Testis (tissue), 3 donors: Measurements from ENCODE around the gene ZACN. TPM values are rescaled to one million over a fixed set of nuclear protein-coding genes. Genes with fewer than 3 reads are reported as not detected.

ENCODE experiments used
- DNase-seq: peaks from one replicate; pipeline ENCODE4 v3.0.0-alpha.2; 2019
- H3K27ac ChIP-seq, 2 donors: fragments of 200-600 bp; sonication (generic); one replicate each; pipeline ENCODE4 v1.5.1; 2019
- H3K27me3 ChIP-seq: fragments of 200-600 bp; sonication (generic); one replicate; pipeline ENCODE4 v1.5.1; 2019
- H3K36me3 ChIP-seq: fragments of 200-600 bp; sonication (generic); one replicate; pipeline ENCODE4 v1.5.1; 2017; ENCODE audit warnings: low read depth; ENCODE audit errors: missing control alignments
- H3K4me1 ChIP-seq: fragments of 200-600 bp; sonication (generic); one replicate; pipeline ENCODE4 v1.5.1; 2019
- H3K4me3 ChIP-seq, 2 donors: fragments of 200-600 bp; sonication (generic); one replicate each; pipeline ENCODE4 v1.5.1; 2017 to 2019
- H3K9me3 ChIP-seq: fragments of 200-600 bp; sonication (generic); one replicate; pipeline ENCODE4 v1.5.1; 2017
- POLR2A ChIP-seq: fragments of 450-650 bp; IDR thresholded peaks from one replicate; pipeline ENCODE4 v1.6.1; 2017; ENCODE audit warnings: antibody characterized with exemption, mild to moderate bottlenecking, moderate library complexity
- WGBS, 2 donors: methylation state at CpG; one replicate each; pipeline ENCODE4 v1.1.5; 2018; 5-methylcytosine and 5-hydroxymethylcytosine counted together
- intact Hi-C: fragments of 100-400 bp; cut with DNase I; formaldehyde crosslinking; loops from one replicate; pipeline ENCODE4 v1.15.1; 2023; ENCODE audit warnings: low total_unique reads
- polyA plus RNA-seq: library from polyadenylated mRNA; stranded (reverse); fragments of 350-450 nt; fragmentation: Illumina TruSeq; extraction: RNeasy Lipid Tissue Mini Kit (QIAGEN cat#74804); gene quantifications from one replicate; pipeline ENCODE4 v1.2.3, GENCODE V29; 2014; ENCODE audit warnings: low read depth, low replicate concordance; ENCODE audit not compliant: insufficient read depth
- total RNA-seq, 2 donors: library from RNA; depleted of rRNA; stranded (reverse); fragments of >200 nt; gene quantifications; one replicate each; pipeline ENCODE4 v1.2.3, GENCODE V29; 2016
- TF ChIP-seq, protein P1 (sequence below), 3 experiments: fragments of 450-650 bp in 2 of 3; fragments of 200-600 bp in 1 of 3; sonication (generic) in 1 of 3; IDR thresholded peaks; one replicate each; pipeline ENCODE4 v1.5.1; 2016 to 2019; ENCODE audit warnings: antibody characterized with exemption in 3 of 3, mild to moderate bottlenecking in 2 of 3, moderate library complexity in 1 of 3

Gene ZACN
- total and polyA plus RNA-seq, 3 donors from 2014 or later: 0.13 to 0.31 TPM; not detected in 1

DNA sequence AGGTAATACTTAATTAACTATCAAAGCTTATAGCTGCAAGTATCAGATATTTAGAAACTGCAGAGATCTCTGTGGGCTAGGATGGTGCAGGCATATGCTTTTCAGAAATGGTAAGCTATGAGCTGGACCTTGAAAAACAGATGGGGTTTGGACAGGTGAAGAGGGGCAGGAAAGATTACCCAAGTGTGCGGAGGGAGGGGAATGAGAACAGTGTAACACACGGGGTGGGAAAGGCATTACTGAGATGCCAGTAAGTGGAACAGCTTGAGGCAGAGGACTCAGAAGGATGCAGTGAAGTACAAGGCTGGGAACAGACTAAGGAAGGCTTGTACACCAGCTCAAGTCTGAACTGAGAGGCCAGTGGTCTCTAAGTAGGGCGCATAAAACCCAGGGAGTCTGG, 29.7 kb upstream of the ZACN start:
- H3K9me3 ChIP-seq: no peaks in the 10 kb centered on the region
- H3K27ac ChIP-seq: no peak overlapping the region
- TF ChIP-seq, protein P1, sequence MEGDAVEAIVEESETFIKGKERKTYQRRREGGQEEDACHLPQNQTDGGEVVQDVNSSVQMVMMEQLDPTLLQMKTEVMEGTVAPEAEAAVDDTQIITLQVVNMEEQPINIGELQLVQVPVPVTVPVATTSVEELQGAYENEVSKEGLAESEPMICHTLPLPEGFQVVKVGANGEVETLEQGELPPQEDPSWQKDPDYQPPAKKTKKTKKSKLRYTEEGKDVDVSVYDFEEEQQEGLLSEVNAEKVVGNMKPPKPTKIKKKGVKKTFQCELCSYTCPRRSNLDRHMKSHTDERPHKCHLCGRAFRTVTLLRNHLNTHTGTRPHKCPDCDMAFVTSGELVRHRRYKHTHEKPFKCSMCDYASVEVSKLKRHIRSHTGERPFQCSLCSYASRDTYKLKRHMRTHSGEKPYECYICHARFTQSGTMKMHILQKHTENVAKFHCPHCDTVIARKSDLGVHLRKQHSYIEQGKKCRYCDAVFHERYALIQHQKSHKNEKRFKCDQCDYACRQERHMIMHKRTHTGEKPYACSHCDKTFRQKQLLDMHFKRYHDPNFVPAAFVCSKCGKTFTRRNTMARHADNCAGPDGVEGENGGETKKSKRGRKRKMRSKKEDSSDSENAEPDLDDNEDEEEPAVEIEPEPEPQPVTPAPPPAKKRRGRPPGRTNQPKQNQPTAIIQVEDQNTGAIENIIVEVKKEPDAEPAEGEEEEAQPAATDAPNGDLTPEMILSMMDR (IDR thresholded peaks at IDR 0.05): no peak
- TF ChIP-seq POLR2A: no peak
- no peaks in the 10 kb centered on the region for H3K4me1 ChIP-seq
- H3K4me3 ChIP-seq: no peak overlapping the region
- no peak for DNase-seq
- no peaks in the 10 kb centered on the region for H3K27me3 ChIP-seq
- 84 to 91% methylated on average over 3 of the region's 3 CpGs for WGBS, 2 donors
- intact Hi-C loops: no loop called here
- H3K36me3 ChIP-seq: no peaks in the 10 kb centered on the region

DNA sequence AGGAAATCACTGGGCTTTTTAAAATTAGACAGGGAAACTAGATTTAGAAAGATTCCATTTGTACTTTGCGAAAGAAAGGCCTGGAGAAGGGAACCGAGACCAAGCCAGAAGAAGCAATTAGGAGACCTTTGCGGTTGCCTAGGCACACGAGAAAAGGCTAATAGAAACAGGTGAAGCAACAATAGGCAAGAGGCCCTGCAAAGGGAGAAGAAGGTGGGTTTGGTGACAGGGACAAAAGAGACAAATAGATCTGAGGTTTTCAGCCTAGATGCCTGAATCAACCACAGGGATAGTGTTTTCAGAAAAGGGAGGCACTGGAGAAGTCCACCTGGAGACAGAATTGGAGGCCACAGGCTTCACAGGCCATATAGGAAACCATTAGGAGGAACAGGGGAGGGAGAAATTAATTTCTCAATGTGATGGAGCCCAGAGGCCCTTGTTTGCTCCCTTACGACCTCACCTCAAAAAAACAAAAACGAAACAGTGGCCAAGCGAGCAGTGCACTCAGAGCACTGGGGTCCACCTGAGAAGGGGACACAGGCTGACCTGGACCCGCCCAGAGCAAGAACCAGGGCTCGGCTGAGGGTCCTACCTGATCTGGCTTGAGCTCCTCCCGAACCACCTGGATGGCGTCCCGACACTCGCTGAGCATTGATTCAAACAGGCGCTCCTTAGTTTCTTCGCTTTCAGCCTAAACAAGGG, 29.0 kb upstream of the ZACN start:
- intact Hi-C loops: no loop called here
- Histone ChIP-seq H3K27me3 (no peaks in the 10 kb centered on the region), H3K4me1 (no peaks in the 10 kb centered on the region), H3K9me3 (no peaks in the 10 kb centered on the region), H3K4me3 (no peak overlapping the region), H3K36me3 (no peaks in the 10 kb centered on the region), H3K27ac (no peak overlapping the region)
- no peak for DNase-seq
- 90 to 92% methylated on average over 15 of the region's 15 CpGs for WGBS, 2 donors
- no peak for TF ChIP-seq POLR2A
- TF ChIP-seq, protein P1 (IDR thresholded peaks at IDR 0.05): no peak

DNA sequence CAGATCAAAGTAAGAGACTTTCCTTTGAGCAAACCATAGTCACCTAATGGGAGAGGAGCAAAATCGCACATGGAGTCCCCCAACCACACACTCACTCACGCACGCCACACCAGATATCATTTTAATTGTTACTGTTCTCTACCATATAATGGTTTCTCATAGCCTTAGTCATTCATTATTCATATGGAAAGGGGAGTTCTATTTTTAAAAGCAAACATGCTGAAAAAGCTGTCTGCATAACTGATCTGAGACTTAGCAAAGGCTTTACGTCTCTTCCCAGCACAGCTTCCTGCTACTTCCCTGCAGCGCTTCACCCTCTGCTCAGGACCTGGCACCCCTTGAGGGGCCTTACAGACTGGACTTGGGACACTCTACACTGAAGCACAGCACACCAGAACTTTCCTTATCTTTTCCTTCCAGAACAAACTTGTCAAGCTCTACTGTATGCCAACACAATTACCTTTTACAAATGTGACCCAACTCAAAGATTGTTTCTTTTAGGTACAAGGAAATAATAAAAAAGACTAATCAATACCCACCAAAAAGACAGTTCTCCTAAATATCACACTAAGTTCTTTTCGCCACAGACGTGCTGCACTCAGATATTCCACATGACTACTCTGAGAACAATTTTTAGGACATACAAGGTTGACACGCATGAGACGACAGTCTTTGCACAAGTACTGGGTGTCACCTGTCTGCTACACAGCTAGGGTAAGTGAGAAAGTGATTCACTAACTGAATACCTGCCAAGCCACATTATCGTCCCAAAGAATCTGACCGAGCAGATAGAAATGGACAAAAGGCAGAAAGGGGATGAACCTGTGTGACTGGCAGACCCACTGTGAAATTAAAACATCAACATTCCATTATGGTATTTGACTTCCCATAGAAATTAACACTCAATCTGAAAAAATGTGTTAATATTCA, 28.2 kb upstream of the ZACN start:
- 90 to 97% methylated on average over 11 of the region's 11 CpGs for WGBS, 2 donors
- intact Hi-C loops: no loop called here
- TF ChIP-seq, protein P1 (IDR thresholded peaks at IDR 0.05): no peak
- no peak for TF ChIP-seq POLR2A
- Histone ChIP-seq H3K27me3 (no peaks in the 10 kb centered on the region), H3K4me3 (no peak overlapping the region), H3K27ac (no peak overlapping the region), H3K36me3 (no peaks in the 10 kb centered on the region), H3K9me3 (no peaks in the 10 kb centered on the region), H3K4me1 (no peaks in the 10 kb centered on the region)
- DNase-seq: no peak

DNA sequence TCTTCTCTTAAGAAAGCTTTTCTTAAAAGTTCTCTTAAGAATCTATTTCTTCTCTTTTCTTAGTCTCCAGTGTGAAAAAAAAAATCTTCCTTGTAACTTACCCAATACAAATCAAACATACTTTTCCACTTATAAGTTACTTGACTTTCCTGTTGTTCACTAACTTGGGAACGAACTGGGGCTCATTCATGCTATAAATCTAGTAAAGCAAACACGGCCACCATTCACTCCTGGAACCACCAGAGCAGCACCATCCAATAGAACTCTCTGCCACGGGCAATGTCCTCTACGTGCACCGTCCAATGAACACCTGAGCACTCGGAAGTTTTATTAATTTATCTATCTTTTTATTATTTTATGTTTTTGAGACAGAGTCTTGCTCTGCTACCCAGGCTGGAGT, 27.4 kb upstream of the ZACN start:
- no peak for TF ChIP-seq POLR2A
- TF ChIP-seq, protein P1 (IDR thresholded peaks at IDR 0.05): no peak
- 81 to 86% methylated on average over 6 of the region's 6 CpGs for WGBS, 2 donors
- H3K4me1 ChIP-seq: no peaks in the 10 kb centered on the region
- no peaks in the 10 kb centered on the region for H3K27me3 ChIP-seq
- no peak overlapping the region for H3K27ac ChIP-seq
- H3K36me3 ChIP-seq: no peaks in the 10 kb centered on the region
- no peaks in the 10 kb centered on the region for H3K9me3 ChIP-seq
- no peak overlapping the region for H3K4me3 ChIP-seq
- no peak for DNase-seq
- intact Hi-C loops: no loop called here
